GM18861 (cell line): ENCODE measurements around the gene TOX2.
A peak's percentile ranks its signal among the peaks of the same experiment; 100 is the strongest.

Source experiments
- ATAC-seq: cut with Tn5 transposase; IDR thresholded peaks from one replicate; pipeline ENCODE4 v1.9.1; 2021; ENCODE audit not compliant: unreplicated experiment

Gene TOX2

GRCh38 chr20:44016525-44016924 lies 101.9 kb downstream of the TOX2 start:
- ATAC-seq: no peak

GRCh38 chr20:44017211-44017610 lies 102.6 kb downstream of the TOX2 start:
- ATAC-seq: no peak

- ATAC-seq: no peak
These were observed 103.2 kb downstream of the TOX2 start for GRCh38 chr20:44017905-44018258.

- ATAC-seq: no peak
These were observed 103.7 kb downstream of the TOX2 start for GRCh38 chr20:44018259-44018941.

GRCh38 chr20:44018942-44019637 lies 104.4 kb downstream of the TOX2 start:
- no peak for ATAC-seq

- no peak for ATAC-seq
These were observed 105.1 kb downstream of the TOX2 start for GRCh38 chr20:44019638-44020335.

- no peak for ATAC-seq
These were observed 105.9 kb downstream of the TOX2 start for GRCh38 chr20:44020406-44021148.

- no peak for ATAC-seq
These were observed 106.5 kb downstream of the TOX2 start for GRCh38 chr20:44021186-44021585.

GRCh38 chr20:44021900-44022299 lies 107.2 kb downstream of the TOX2 start:
- ATAC-seq: no peak

GRCh38 chr20:44022464-44022863 lies 107.8 kb downstream of the TOX2 start:
- ATAC-seq: no peak

- ATAC-seq: no peak
These were observed 109.1 kb downstream of the TOX2 start for GRCh38 chr20:44023515-44024371.

- no peak for ATAC-seq
These were observed 110.3 kb downstream of the TOX2 start for GRCh38 chr20:44024820-44025580.

- no peak for ATAC-seq
These were observed 111.1 kb downstream of the TOX2 start for GRCh38 chr20:44025756-44026155.

- ATAC-seq: no peak
These were observed 112.1 kb downstream of the TOX2 start for GRCh38 chr20:44026647-44027342.

GRCh38 chr20:44027343-44028002 lies 112.8 kb downstream of the TOX2 start:
- no peak for ATAC-seq

GRCh38 chr20:44028003-44028730 lies 113.5 kb downstream of the TOX2 start:
- ATAC-seq: no peak

- peak; percentile 89 for ATAC-seq
These were observed 114.5 kb downstream of the TOX2 start for GRCh38 chr20:44028868-44029847.
